Upper lobe of left lung (tissue), 4 donors: Measurements from ENCODE around the gene GALNT16.

Experiments
- EP300 ChIP-seq, 4 donors: sonication (generic); formaldehyde crosslinking; IDR thresholded peaks; one replicate each; pipeline ENCODE4 v1.5.1; 2017; ENCODE audit warnings: antibody characterized with exemption in 4 of 4, control low read depth in 2 of 4
- POLR2A ChIP-seq, 4 donors: fragments of 450-650 bp; IDR thresholded peaks; one replicate each; pipeline ENCODE4 v1.5.1; 2016 to 2017; ENCODE audit warnings: antibody characterized with exemption in 4 of 4, mild to moderate bottlenecking in 2 of 4
- POLR2AphosphoS5 ChIP-seq, 2 donors: sonication (generic); formaldehyde crosslinking; IDR thresholded peaks; one replicate each; pipeline ENCODE4 v1.5.1; 2017; ENCODE audit warnings: antibody characterized with exemption in 2 of 2
- TF ChIP-seq, protein P1 (sequence below), 6 experiments: fragments of 450-650 bp in 4 of 6; fragments of 200-600 bp in 2 of 6; sonication (generic) in 2 of 6; IDR thresholded peaks; one replicate each; pipeline ENCODE4 v1.5.1; 2016 to 2019; ENCODE audit warnings: antibody characterized with exemption in 6 of 6

DNA sequence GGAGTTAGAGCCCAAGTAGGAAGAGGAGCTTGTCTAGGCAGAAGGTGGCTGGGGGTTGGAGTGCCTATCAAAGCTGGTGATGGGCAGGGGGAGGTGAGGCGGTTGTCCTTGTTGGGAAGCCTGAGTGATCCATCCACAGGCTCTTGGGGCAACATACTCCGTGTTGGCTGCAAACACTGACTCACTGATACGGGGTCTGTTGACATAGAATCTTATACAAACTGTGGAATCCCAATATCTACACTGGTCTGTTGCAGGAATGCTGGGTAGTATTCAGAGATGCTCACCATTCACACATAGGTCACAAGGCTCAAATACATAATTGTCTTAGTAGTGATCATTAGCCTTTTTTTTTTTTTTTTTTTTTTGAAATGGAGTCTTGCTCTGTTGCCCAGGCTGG lies 112.2 kb downstream of the GALNT16 start:
- TF ChIP-seq, protein P1, sequence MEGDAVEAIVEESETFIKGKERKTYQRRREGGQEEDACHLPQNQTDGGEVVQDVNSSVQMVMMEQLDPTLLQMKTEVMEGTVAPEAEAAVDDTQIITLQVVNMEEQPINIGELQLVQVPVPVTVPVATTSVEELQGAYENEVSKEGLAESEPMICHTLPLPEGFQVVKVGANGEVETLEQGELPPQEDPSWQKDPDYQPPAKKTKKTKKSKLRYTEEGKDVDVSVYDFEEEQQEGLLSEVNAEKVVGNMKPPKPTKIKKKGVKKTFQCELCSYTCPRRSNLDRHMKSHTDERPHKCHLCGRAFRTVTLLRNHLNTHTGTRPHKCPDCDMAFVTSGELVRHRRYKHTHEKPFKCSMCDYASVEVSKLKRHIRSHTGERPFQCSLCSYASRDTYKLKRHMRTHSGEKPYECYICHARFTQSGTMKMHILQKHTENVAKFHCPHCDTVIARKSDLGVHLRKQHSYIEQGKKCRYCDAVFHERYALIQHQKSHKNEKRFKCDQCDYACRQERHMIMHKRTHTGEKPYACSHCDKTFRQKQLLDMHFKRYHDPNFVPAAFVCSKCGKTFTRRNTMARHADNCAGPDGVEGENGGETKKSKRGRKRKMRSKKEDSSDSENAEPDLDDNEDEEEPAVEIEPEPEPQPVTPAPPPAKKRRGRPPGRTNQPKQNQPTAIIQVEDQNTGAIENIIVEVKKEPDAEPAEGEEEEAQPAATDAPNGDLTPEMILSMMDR (IDR thresholded peaks at IDR 0.05): no peak
- no peak for TF ChIP-seq POLR2AphosphoS5 (IDR thresholded peaks at IDR 0.05)
- no peak for TF ChIP-seq POLR2A (IDR thresholded peaks at IDR 0.05)
- no peak for TF ChIP-seq EP300 (IDR thresholded peaks at IDR 0.05)
